ENCODE results near the gene BMPR1A. TPM values are rescaled to one million over a fixed set of nuclear protein-coding genes. Genes with fewer than 3 reads are reported as not detected.

BMPR1A gene
- total and polyA plus RNA-seq, 2 of the 4 experiments (the other 2 are of a cell fraction): 15.9 to 93.7 TPM

DNA sequence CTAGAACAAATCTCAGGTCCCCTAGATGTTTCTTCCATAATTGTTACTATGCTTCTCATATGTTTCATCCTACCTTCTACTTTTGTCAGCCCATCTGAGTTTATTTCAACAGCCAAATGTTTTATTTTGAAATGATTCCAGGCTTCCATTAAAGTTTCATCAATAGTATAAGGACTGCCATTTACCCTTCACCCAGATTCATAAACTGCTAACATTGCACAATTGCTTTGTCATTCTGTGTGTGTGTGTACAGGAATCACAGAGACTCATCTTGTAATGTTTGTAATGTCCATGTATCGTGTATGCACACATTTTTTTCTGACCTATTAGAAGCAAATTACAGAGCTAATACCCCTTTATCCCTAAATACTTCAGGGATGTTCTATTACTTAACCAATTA is 175.5 kb downstream of the BMPR1A start:
- Histone ChIP-seq H3K18ac (ENCODE audit: low read depth, low read length) (no peak overlapping the region), H3K27ac (ENCODE audit: insufficient read depth, low read length) (no peak overlapping the region), H2BK5ac (ENCODE audit: low read depth, low read length, poor library complexity, severe bottlenecking) (peak overlapping the region; percentile 50), H2BK120ac (ENCODE audit: low read depth, low read length) (no peak overlapping the region), H3K4me3 (ENCODE audit: insufficient read depth, low read depth, low read length) (no peak overlapping the region), H3K79me1 (ENCODE audit: low read depth in 1 of 2, low read length in 2 of 2) (no peaks in the 10 kb centered on the region; a peak in 1 of 4 replicates), H3K4ac (ENCODE audit: low read depth, low read length) (no peak overlapping the region), H3K4me2 (ENCODE audit: low read depth, low read length) (no peak overlapping the region), H2BK20ac (ENCODE audit: low read depth, low read length) (no peak overlapping the region), H3K56ac (ENCODE audit: extremely low read depth, insufficient read depth, low read length) (no peak overlapping the region), H2AK5ac (ENCODE audit: low read depth, low read length) (no peak overlapping the region), H4K20me1 (ENCODE audit: insufficient read depth, low read length) (no peaks in the 10 kb centered on the region), H2BK15ac (ENCODE audit: low read depth, low read length) (no peak overlapping the region), H2AFZ (replicated peaks; ENCODE audit: low read length, poor library complexity) (no peak overlapping the region), H3K36me3 (ENCODE audit: control insufficient read depth, insufficient read depth, low read length) (peaks cover 11% of the 10 kb centered on the region), H4K91ac (ENCODE audit: insufficient read depth, low read depth, low read length) (no peak overlapping the region), H3K27me3 (ENCODE audit: control insufficient read depth, insufficient read depth, low read length) (no peaks in the 10 kb centered on the region), H3K14ac (replicated peaks; ENCODE audit: low read depth, low read length) (no peak overlapping the region), H4K8ac (ENCODE audit: low read depth in 2 of 2, low read length in 2 of 2) (no peak overlapping the region), H3K9me3 (ENCODE audit: control insufficient read depth, insufficient read depth, low read length) (no peaks in the 10 kb centered on the region), H3K9me1 (ENCODE audit: insufficient read depth, low read length) (peaks cover 18% of the 10 kb centered on the region), H3K4me1 (ENCODE audit: control insufficient read depth, insufficient read depth, low read length) (peaks cover 1% of the 10 kb centered on the region; the same call in 1 of the 2 replicates), H4K5ac (ENCODE audit: low read depth, low read length) (no peak overlapping the region), H3K23ac (ENCODE audit: low read depth, low read length) (no peak overlapping the region), H3K9ac (ENCODE audit: low read depth, low read length) (no peak overlapping the region), H2AK9ac (replicated peaks; ENCODE audit: low read depth, low read length, poor library complexity) (no peak overlapping the region)
- in situ Hi-C loops (cut with MboI; ENCODE audit: low sequenced_read_pairs): no loop called here
- no CpG with 5 or more reads among the region's 1 CpG for WGBS, 2 experiments (ENCODE audit: extremely low coverage in 2 of 2, insufficient read length in 1 of 2)
- intact Hi-C loops (cut with micrococcal nuclease): no loop called here
- POLR2A ChIA-PET (ENCODE audit: unreplicated experiment): no interaction called here
- DNase-seq: peak; percentile 77
- TF ChIP-seq BHLHE40 (IDR thresholded peaks at IDR 0.05; ENCODE audit: low read depth, low read length) (no peak), MXI1 (IDR thresholded peaks at IDR 0.05; ENCODE audit: borderline replicate concordance, low read depth, low read length) (no peak), RFX5 (IDR thresholded peaks at IDR 0.05; ENCODE audit: low read depth, low read length) (no peak), CEBPB (IDR thresholded peaks at IDR 0.05; ENCODE audit: low read depth, low read length) (peak; percentile 95), NFE2L2 (IDR thresholded peaks at IDR 0.05; ENCODE audit: low read depth, low read length) (peak; percentile 76; the same call in 1 of the 2 replicates), CHD1 (IDR thresholded peaks at IDR 0.05; ENCODE audit: low read depth, low read length) (no peak), MAFK (IDR thresholded peaks at IDR 0.05; ENCODE audit: low read depth, low read length) (peak; percentile 91)
- TF ChIP-seq, protein P1, sequence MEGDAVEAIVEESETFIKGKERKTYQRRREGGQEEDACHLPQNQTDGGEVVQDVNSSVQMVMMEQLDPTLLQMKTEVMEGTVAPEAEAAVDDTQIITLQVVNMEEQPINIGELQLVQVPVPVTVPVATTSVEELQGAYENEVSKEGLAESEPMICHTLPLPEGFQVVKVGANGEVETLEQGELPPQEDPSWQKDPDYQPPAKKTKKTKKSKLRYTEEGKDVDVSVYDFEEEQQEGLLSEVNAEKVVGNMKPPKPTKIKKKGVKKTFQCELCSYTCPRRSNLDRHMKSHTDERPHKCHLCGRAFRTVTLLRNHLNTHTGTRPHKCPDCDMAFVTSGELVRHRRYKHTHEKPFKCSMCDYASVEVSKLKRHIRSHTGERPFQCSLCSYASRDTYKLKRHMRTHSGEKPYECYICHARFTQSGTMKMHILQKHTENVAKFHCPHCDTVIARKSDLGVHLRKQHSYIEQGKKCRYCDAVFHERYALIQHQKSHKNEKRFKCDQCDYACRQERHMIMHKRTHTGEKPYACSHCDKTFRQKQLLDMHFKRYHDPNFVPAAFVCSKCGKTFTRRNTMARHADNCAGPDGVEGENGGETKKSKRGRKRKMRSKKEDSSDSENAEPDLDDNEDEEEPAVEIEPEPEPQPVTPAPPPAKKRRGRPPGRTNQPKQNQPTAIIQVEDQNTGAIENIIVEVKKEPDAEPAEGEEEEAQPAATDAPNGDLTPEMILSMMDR (conservative IDR thresholded peaks at IDR 0.05; ENCODE audit: low read depth, low read length): no peak
- CTCF ChIA-PET: interaction anchor here (1.7 kb wide), 1 partner anchor 35 kb away, joined by 4 read pairs; no protein-coding TSS in a partner anchor
- dilution Hi-C loops (cut with HindIII; ENCODE audit: low sequenced_read_pairs, unreplicated experiment): no loop called here
- BruUV-seq (replicated peaks): no TSS peak
- ATAC-seq (ENCODE audit: low read depth): peak; percentile 75
